Measurements from ENCODE around the gene MATCAP1.

DNA sequence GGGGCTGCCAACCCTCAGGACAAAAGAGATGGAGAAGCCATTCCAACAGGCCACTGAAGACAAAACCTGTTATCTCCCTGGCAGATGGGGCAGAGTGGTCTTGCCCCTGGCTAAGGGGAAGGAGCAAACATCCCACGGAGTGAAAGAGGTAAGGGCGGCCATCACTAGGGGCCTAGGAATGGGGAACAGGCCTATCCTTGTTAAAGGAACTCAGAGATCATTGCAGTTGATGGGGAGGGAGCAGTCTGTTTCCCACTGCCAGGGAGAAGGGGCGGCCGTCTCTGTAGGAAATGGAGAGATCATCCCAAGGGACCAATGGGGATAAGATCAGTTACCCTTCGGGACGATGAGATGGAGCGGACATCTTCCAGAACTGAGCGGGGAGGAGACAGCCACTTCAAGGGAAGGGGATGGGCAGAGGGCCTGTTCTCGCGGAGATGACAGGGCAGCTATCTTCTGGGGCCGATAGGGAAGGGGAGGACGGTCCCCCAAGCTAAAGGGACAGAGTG lies 42.6 kb upstream of the MATCAP1 start:
- TF ChIP-seq, protein P1, sequence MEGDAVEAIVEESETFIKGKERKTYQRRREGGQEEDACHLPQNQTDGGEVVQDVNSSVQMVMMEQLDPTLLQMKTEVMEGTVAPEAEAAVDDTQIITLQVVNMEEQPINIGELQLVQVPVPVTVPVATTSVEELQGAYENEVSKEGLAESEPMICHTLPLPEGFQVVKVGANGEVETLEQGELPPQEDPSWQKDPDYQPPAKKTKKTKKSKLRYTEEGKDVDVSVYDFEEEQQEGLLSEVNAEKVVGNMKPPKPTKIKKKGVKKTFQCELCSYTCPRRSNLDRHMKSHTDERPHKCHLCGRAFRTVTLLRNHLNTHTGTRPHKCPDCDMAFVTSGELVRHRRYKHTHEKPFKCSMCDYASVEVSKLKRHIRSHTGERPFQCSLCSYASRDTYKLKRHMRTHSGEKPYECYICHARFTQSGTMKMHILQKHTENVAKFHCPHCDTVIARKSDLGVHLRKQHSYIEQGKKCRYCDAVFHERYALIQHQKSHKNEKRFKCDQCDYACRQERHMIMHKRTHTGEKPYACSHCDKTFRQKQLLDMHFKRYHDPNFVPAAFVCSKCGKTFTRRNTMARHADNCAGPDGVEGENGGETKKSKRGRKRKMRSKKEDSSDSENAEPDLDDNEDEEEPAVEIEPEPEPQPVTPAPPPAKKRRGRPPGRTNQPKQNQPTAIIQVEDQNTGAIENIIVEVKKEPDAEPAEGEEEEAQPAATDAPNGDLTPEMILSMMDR (IDR thresholded peaks at IDR 0.05), result no peak
- no peak for TF ChIP-seq POLR2A (IDR thresholded peaks at IDR 0.05)

Data from Peyer's patch (tissue), 4 donors.